Left ventricle myocardium superior (tissue), 1 donor: ENCODE measurements around the gene PPP3CA. TPM values are rescaled to one million over a fixed set of nuclear protein-coding genes. Genes with fewer than 3 reads are reported as not detected.

Source experiments
- ATAC-seq: fragments of 200-7000 bp; cut with Tn5 transposase; one replicate; pipeline ENCODE4 v1.9.1; 2020; ENCODE audit warnings: mild to moderate bottlenecking, moderate library complexity
- DNase-seq: peaks from one replicate; pipeline ENCODE4 v3.0.0-alpha.2; 2020
- intact Hi-C: fragments of 100-400 bp; cut with micrococcal nuclease; formaldehyde crosslinking; loops from one replicate; pipeline ENCODE4 v1.11.0; 2022
- total RNA-seq: library from RNA; stranded (reverse); fragmentation: NEBNext Ultra II Directional; extraction: Animal tissue kit (Norgen Biotek cat#: 25700); gene quantifications from one replicate; pipeline ENCODE4 v1.2.1, GENCODE V29; 2021
- donor health status: DM: no; HTN: yes; CAD: no; lungs with severe emphysema.

Gene PPP3CA
- total RNA-seq, 1 donor from 2014 or later, result 20.1 TPM

DNA sequence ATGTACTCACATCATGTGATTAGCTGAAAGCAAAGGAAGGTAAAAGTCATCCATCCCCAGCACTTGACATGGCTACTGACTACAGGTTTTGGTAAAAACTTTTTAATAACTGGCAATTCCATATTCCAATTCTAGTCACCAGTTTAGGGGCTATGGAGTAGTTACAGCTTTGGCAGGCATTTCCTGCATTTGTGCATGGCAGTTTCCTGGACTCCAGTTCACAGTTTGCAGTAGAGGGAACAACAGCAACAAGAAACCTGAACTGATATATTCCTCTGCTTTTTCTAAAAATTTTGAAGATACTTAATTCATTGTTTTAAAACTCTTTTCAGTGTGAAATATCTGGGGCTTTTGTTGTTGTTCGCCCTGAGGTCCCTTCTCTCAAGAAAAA, 184.3 kb downstream of the PPP3CA start:
- DNase-seq (no peak), ATAC-seq (no peak)
- intact Hi-C loops, result no loop called here

GRCh38 chr4:101160792-101161592, 186.3 kb downstream of the PPP3CA start:
- ATAC-seq (no peak), DNase-seq (no peak)
- intact Hi-C loops, result no loop called here

- DNase-seq (no peak), ATAC-seq (no peak)
- intact Hi-C loops, result no loop called here
Observed at GRCh38 chr4:101158507-101158906, 188.8 kb downstream of the PPP3CA start.

GRCh38 chr4:101158134-101158482, 189.2 kb downstream of the PPP3CA start:
- DNase-seq, result no peak
- no peak for ATAC-seq
- intact Hi-C loops, result no loop called here

DNA sequence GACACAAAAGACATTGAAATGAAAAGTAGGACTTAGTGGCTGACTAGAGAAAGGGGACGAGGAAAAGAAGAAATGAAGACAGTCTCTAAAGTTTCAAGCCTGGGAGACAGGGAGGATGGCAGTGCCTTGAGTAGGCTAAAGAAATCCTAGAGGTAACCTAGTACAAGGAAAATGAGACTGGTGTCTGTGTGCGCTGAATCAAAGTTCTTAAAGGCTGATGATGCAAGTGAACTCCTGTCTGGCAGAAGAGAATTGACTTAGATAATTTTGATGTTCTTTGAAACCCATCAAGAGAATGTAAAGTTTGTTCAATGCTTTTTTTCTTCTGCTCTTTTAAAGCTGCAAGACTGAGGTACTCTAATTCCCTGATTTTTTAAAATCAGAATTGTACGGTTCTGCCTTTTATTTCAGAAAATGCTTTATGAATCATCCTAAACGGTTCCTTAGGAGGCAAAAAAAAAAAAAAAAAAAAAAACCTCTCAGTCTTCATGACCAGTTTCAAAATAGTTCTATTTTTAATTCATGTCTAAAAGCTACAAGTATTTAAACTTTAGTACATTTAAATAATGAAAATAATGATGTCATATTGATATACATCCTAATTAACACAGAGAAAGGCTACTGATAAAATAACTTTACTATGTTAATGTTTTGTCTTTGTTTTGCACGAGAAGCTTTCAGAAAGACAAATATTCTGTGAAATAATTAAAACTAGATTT, 189.8 kb downstream of the PPP3CA start:
- intact Hi-C loops, result no loop called here
- DNase-seq (no peak), ATAC-seq (no peak)

GRCh38 chr4:101156619-101157310, 190.6 kb downstream of the PPP3CA start:
- intact Hi-C loops, result no loop called here
- ATAC-seq (no peak), DNase-seq (no peak)

- ATAC-seq (no peak), DNase-seq (no peak)
- intact Hi-C loops, result no loop called here
Observed at GRCh38 chr4:101155945-101156344, 191.4 kb downstream of the PPP3CA start.

- intact Hi-C loops, result no loop called here
- no peak for ATAC-seq
- no peak for DNase-seq
Observed at GRCh38 chr4:101155368-101155767, 192.0 kb downstream of the PPP3CA start.

DNA sequence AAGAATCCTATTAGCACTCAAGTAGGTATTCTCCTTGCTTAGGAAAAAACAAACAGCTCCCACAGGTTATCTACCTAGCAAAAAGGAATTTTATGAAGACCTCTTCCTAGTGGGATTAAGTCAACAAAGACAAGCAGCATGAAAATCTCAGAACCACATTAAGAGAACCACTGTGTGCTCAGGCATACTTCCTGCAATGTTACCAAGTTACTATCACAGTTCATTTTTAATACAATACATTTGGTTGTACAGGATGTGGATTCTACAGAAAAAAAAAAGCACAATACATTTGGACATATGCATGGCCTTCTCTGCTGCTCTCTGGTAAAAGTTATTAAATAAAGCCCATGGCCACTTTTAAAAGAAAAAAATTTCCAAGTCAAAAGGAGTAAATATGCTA, 193.7 kb downstream of the PPP3CA start:
- intact Hi-C loops, result no loop called here
- DNase-seq (no peak), ATAC-seq (no peak)

GRCh38 chr4:101152521-101152920, 194.8 kb downstream of the PPP3CA start:
- intact Hi-C loops, result no loop called here
- ATAC-seq (no peak), DNase-seq (no peak)

- ATAC-seq (no peak), DNase-seq (no peak)
- intact Hi-C loops, result no loop called here
Observed at GRCh38 chr4:101148551-101148950, 198.8 kb downstream of the PPP3CA start.

GRCh38 chr4:101147283-101147682, 200.0 kb downstream of the PPP3CA start:
- no peak for ATAC-seq
- intact Hi-C loops, result no loop called here
- DNase-seq, result no peak

DNA sequence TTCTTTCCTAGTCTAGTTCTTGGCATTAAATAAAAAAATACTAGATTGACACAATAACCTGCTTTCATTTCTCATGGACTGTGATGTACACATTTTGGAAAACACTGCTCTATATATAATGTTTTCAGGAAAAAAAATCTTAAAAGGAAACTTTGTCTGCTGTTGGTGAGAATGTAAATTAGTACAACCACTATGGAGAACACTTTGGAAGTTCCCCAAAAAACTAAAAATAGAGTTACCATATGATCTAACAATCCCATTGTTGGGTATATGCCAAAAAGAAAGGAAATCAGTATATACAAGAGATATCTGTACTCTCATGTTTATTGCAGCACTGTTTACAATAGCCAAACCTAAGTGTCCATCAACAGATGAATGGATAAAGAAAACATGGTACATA, 202.3 kb downstream of the PPP3CA start:
- DNase-seq (no peak), ATAC-seq (no peak)
- intact Hi-C loops, result no loop called here

GRCh38 chr4:101142259-101142658, 205.1 kb downstream of the PPP3CA start:
- DNase-seq, result no peak
- no peak for ATAC-seq
- intact Hi-C loops, result no loop called here

DNA sequence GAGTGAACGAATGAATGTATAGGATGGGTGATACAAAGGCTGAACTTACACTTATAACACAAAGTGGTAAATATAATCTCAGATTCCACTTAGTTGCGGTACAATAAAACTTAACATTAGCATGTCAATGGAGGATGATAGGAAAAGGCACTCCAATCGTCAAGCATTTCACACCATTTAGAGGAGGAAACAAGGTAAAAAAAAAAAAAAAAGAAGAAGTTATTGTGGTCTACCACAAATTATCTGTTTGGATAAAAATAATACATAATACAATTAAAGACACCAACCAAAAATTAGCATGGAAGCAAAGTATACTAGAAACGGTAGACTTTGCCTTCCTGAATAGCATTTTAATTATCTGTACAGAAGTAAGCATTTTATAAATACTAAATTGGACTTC, 205.5 kb downstream of the PPP3CA start:
- no peak for ATAC-seq

GRCh38 chr4:101141230-101141629, 206.1 kb downstream of the PPP3CA start:
- ATAC-seq (no peak), DNase-seq (no peak)
- intact Hi-C loops, result no loop called here

More for the DNA sequence above, 205.5 kb downstream of the PPP3CA start:
- intact Hi-C loops, result no loop called here
- DNase-seq, result no peak

DNA sequence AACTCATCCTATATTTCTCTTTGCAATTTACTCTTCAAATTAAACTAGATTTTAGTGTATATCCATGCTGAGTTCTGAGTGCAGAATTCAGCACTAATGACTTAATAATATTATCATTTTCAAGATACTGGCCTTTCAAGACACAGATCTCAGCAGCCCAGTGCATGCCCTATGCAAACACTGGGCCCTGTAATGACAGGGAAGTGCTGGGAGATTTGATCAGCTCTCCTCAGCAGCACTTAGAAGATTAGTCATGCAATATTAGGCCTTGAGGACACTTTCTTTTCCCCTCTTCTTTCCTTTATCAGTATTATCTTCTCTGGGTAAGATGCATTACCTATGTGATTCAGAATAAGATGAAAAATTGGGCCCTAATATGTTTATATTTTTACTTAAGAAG, 207.1 kb downstream of the PPP3CA start:
- no peak for DNase-seq
- no peak for ATAC-seq
- intact Hi-C loops, result no loop called here

GRCh38 chr4:101136373-101137370, 210.7 kb downstream of the PPP3CA start:
- ATAC-seq (no peak), DNase-seq (no peak)
- intact Hi-C loops, result no loop called here

DNA sequence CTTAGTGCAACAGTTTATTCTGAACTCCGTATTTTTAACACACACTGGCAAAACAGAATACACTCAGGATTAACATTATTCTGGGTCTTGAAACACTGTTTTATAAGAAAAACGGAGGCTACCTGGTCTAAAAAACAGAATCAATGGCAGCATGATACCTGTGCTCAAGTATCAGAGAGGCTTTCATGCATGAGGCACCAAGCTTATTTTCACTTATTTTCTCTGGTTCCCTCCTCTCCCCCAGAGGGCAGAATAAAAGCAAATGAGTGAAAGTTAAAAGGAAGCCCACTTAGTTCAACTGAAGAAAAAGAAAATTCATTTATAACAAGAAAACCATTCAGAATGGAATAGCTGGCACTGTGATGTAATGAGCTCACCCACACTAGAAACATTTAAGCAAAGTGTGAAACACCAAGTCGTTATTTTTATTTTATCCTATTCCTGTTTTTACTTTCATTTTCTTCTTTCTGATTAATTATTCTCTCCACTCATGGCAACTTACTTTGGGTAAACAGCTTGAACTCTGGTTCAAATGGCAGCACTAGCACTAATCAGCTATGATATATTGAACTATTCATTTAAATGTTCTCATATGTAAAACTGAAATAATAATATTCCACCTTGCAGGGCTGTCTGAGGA, 211.8 kb downstream of the PPP3CA start:
- intact Hi-C loops, result no loop called here
- ATAC-seq (no peak), DNase-seq (no peak)
